ENCODE results near the gene ZNF609.

DNA sequence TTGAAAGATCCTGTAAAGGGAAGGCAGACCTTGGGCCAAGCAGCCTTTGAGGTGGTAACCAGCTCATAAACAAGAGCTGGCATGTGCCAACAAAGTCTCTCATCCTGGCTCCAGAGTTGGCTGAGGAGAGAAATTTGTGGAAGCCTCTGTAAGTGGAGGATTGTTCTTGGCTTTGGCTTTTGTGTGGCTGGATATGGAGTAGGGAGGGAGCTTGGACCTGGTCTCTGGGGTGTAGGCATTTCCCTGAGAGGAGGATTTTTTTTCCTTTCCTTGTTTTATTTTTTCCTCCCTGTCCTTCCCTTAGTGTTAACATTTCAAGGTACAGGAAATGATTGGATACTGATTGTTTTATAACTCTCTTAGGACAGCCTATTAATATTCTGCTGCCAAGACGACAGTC lies 60.8 kb downstream of the ZNF609 start:
- TF ChIP-seq, protein P1, sequence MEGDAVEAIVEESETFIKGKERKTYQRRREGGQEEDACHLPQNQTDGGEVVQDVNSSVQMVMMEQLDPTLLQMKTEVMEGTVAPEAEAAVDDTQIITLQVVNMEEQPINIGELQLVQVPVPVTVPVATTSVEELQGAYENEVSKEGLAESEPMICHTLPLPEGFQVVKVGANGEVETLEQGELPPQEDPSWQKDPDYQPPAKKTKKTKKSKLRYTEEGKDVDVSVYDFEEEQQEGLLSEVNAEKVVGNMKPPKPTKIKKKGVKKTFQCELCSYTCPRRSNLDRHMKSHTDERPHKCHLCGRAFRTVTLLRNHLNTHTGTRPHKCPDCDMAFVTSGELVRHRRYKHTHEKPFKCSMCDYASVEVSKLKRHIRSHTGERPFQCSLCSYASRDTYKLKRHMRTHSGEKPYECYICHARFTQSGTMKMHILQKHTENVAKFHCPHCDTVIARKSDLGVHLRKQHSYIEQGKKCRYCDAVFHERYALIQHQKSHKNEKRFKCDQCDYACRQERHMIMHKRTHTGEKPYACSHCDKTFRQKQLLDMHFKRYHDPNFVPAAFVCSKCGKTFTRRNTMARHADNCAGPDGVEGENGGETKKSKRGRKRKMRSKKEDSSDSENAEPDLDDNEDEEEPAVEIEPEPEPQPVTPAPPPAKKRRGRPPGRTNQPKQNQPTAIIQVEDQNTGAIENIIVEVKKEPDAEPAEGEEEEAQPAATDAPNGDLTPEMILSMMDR (IDR thresholded peaks at IDR 0.05), result no peak
- TF ChIP-seq POLR2A (IDR thresholded peaks at IDR 0.05), result no peak
